ENCODE measurements around the gene OSM.

GRCh38 chr22:30314915-30315314, 48.3 kb upstream of the OSM start:
- TF ChIP-seq CTCF (IDR thresholded peaks at IDR 0.05) (no peak), MYC (IDR thresholded peaks at IDR 0.05; ENCODE audit: borderline replicate concordance, low read length) (no peak), KDM1A (IDR thresholded peaks at IDR 0.05; ENCODE audit: low read depth) (no peak)

All from A549 (cell line).